Measurements from ENCODE around the gene UFSP2. TPM values are rescaled to one million over a fixed set of nuclear protein-coding genes. Genes with fewer than 3 reads are reported as not detected.

UFSP2 gene
- total RNA-seq, 1 donor from 2014 or later, result 22.1 TPM

DNA sequence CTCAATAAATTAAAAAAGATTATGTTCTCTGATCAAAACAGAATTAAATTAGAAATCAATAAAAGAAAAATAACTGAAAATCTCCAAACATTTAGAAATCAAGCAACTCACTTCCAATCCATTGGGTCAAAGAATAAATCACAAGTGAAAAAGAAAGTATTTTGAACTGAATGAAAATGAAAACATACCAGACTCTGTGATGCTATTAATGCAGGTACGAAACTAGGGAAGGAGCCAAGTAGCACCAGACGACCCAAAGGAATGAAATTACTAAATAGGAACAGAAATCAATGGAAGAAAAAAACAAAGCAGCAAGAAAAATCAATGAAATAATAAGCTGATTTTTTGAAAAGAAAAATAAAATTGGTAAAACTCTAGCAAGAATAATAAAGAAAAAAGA is 30.4 kb upstream of the UFSP2 start:
- Mint-ChIP-seq H3K27me3 (no peaks in the 10 kb centered on the region), H3K9me3 (no peaks in the 10 kb centered on the region), H3K27ac (no peak overlapping the region), H3K4me3 (no peak overlapping the region), H3K4me1 (ENCODE audit: unreplicated experiment) (no peaks in the 10 kb centered on the region), H3K36me3 (no peaks in the 10 kb centered on the region)
- TF ChIP-seq, protein P1, sequence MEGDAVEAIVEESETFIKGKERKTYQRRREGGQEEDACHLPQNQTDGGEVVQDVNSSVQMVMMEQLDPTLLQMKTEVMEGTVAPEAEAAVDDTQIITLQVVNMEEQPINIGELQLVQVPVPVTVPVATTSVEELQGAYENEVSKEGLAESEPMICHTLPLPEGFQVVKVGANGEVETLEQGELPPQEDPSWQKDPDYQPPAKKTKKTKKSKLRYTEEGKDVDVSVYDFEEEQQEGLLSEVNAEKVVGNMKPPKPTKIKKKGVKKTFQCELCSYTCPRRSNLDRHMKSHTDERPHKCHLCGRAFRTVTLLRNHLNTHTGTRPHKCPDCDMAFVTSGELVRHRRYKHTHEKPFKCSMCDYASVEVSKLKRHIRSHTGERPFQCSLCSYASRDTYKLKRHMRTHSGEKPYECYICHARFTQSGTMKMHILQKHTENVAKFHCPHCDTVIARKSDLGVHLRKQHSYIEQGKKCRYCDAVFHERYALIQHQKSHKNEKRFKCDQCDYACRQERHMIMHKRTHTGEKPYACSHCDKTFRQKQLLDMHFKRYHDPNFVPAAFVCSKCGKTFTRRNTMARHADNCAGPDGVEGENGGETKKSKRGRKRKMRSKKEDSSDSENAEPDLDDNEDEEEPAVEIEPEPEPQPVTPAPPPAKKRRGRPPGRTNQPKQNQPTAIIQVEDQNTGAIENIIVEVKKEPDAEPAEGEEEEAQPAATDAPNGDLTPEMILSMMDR (conservative IDR thresholded peaks at IDR 0.05), result no peak
- no peak for DNase-seq (ENCODE audit: extremely low spot score, unreplicated experiment)

DNA sequence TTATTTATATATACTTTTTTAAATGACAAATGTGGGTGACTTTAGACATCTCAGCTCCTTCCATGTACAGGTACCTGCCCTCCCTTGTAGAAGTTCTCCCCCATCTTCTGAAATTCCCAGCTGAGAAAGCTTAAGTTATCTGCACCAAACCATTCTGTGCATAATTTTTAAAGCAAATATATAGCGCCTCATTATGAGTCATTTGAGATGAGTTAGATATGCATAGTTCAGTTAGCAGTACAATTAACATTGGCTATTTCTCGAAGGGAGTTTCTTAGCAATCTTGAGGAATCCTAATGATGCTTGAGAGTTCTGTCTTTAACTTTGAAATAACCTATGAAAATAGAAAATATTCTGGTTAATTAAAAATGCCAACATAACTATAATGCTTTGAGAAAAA is 19.4 kb upstream of the UFSP2 start:
- H3K4me3 Mint-ChIP-seq, result no peak overlapping the region
- no peak overlapping the region for H3K27ac Mint-ChIP-seq
- no peaks in the 10 kb centered on the region for H3K9me3 Mint-ChIP-seq
- H3K36me3 Mint-ChIP-seq, result no peaks in the 10 kb centered on the region
- H3K27me3 Mint-ChIP-seq, result no peaks in the 10 kb centered on the region
- no peaks in the 10 kb centered on the region for H3K4me1 Mint-ChIP-seq (ENCODE audit: unreplicated experiment)
- no peak for DNase-seq (ENCODE audit: extremely low spot score, unreplicated experiment)
- TF ChIP-seq, protein P1 (conservative IDR thresholded peaks at IDR 0.05), result no peak

DNA sequence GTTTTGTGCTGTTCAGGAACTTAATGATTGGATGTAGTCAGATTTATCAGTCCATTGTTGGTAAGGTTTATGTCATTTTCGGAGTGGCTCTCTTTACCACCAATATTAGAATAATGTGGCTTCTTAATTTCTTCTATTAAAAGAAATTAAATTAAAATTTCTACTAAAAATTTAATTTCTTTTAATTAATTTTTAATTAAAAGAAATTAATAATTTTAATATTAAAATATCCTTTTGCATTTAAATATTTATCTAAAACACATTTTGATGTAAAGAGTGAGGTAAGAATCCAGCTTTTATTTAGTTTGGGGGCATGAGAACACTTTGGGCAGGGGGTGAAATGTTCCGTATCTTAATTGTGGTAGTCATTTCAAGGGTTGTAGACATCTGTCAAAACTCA is 15.7 kb upstream of the UFSP2 start:
- Mint-ChIP-seq H3K36me3 (no peaks in the 10 kb centered on the region), H3K27me3 (no peaks in the 10 kb centered on the region), H3K27ac (no peak overlapping the region), H3K9me3 (no peaks in the 10 kb centered on the region), H3K4me1 (ENCODE audit: unreplicated experiment) (no peaks in the 10 kb centered on the region), H3K4me3 (no peak overlapping the region)
- TF ChIP-seq, protein P1 (conservative IDR thresholded peaks at IDR 0.05), result no peak
- DNase-seq (ENCODE audit: extremely low spot score, unreplicated experiment), result no peak

DNA sequence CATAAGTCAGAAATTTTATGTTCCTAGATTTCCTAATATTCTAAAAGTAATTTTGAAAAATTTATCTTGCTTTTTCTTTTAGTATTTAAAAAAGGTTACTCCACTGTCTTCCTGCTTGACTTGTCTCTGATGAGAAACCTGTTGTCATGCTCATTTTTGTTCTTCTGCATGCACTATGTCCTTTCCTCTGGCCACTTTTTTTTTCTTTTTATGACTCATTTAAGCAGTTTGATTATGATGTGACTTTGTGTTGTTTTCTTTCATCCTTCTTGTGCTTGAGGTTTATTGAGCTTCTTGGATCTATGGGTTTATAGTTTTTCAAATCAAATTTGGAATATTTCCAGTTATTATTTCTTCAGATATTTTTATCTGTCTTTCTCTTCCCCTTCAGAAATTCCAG is 12.0 kb upstream of the UFSP2 start:
- Mint-ChIP-seq H3K4me3 (no peak overlapping the region), H3K27me3 (no peaks in the 10 kb centered on the region), H3K9me3 (no peaks in the 10 kb centered on the region), H3K36me3 (no peaks in the 10 kb centered on the region), H3K4me1 (ENCODE audit: unreplicated experiment) (no peaks in the 10 kb centered on the region), H3K27ac (no peak overlapping the region)
- TF ChIP-seq, protein P1 (conservative IDR thresholded peaks at IDR 0.05), result no peak
- DNase-seq (ENCODE audit: extremely low spot score, unreplicated experiment), result no peak

DNA sequence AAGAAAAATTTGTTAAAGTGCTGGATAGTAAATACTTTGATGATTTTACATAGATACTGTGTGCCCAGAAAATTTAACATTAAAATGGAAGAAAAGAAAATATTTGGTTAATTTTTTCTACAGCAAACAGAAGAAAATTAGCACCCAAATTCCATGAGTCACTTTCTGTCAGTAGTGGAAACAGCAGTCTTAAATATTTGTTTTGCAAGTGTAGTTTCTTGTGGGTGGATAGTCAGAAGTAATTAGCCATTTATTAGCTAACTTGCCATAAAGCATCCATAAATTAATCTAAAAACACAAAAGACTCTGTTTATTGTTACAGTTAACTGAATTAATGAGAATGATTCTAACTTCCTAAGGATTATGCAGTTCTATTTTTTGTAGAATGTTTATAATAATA is 9.7 kb upstream of the UFSP2 start:
- no peaks in the 10 kb centered on the region for H3K27me3 Mint-ChIP-seq
- no peak overlapping the region for H3K4me3 Mint-ChIP-seq
- no peak for DNase-seq (ENCODE audit: extremely low spot score, unreplicated experiment)
- TF ChIP-seq, protein P1 (conservative IDR thresholded peaks at IDR 0.05), result no peak
- H3K27ac Mint-ChIP-seq, result no peak overlapping the region
- H3K4me1 Mint-ChIP-seq (ENCODE audit: unreplicated experiment), result no peaks in the 10 kb centered on the region
- no peaks in the 10 kb centered on the region for H3K36me3 Mint-ChIP-seq
- H3K9me3 Mint-ChIP-seq, result no peaks in the 10 kb centered on the region

DNA sequence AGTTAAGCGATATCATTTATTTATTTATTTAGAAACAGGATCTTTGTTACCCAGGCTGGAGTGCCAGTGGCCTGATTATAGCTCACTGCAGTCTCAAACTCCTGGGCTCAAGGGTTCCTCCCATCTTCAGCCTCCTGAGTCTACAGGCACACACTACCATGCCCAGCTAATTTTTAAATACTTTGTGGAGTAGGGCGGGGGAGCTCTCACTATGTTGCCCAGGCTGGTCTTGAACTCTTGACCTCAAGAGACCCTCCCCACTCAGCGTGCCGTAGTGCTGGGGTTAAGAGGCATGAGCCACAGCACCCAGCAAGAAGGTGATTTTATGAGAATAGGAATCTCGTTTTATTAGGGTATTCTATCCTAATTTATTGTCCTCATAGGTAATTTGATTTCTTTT is 3.9 kb upstream of the UFSP2 start:
- DNase-seq (ENCODE audit: extremely low spot score, unreplicated experiment), result no peak
- Mint-ChIP-seq H3K9me3 (no peaks in the 10 kb centered on the region), H3K27ac (no peak overlapping the region), H3K4me1 (ENCODE audit: unreplicated experiment) (peaks cover 7% of the 10 kb centered on the region), H3K27me3 (no peaks in the 10 kb centered on the region), H3K36me3 (no peaks in the 10 kb centered on the region), H3K4me3 (no peak overlapping the region)
- TF ChIP-seq, protein P1 (conservative IDR thresholded peaks at IDR 0.05), result no peak

All from type B pancreatic cell (in vitro differentiated cells).